GM18517 (cell line): ENCODE data around the gene PPP6R1.

Experiments
- ATAC-seq: cut with Tn5 transposase; IDR thresholded peaks from one replicate; pipeline ENCODE4 v1.9.1; 2021; ENCODE audit warnings: mild to moderate bottlenecking, moderate library complexity; ENCODE audit not compliant: unreplicated experiment

The PPP6R1 gene

DNA sequence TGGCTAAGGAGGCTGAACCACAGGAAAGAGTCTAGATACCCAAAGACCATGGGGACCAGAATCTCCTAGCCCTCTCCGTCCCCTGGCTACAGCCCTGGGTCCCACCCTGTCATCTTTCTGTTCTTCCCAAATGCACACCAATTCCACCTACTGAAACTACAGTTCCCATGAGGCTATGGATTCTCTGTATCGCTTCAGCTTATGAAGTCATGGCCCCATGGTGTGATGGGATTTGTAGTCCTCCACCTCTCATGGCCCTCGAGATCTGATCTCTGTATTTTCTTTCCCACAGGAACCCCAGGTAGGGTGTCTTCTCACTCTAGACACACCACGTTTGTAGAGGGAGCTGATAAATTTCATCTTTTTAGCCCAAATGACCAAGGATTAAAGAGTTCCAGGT, 61.3 kb downstream of the PPP6R1 start:
- no peak for ATAC-seq

DNA sequence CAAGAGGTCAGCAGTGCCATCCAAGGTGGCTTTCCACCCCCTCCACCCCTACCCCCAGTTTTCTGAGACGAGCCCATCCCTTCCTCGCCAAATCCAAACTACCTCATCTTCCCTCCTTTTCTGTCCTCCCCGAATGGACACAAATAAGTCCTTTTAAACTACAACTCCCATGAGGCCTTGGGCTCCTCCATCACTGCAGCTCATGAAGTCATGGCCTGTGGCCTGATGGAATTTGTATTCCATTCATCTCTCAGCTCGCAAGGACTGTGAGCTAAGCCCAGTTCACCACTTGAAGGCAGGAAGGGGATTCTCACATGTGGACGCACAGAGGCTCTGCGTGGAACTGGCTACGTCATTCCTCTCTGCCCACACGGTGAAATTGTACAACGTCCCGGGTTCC, 62.0 kb downstream of the PPP6R1 start:
- no peak for ATAC-seq

DNA sequence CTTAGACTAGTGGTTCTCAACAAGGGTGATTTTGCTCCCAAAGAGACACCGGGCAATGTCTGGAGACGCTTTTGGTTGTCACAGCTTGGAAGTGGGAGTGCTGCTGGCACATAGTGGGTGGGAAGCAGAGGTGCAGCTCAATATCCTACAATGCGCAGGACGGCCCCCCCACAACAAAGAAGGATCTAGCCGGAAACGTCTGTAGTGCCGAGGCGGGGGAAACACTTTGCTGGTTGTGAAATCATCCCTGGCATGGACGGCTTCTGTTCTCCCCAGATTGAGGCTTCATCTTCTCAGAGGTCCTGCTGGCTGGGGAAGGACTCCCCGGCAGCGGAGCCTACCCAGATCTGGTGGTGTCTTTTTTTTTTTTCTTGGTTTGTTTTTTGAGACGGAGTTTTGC, 65.3 kb downstream of the PPP6R1 start:
- ATAC-seq, result no peak

DNA sequence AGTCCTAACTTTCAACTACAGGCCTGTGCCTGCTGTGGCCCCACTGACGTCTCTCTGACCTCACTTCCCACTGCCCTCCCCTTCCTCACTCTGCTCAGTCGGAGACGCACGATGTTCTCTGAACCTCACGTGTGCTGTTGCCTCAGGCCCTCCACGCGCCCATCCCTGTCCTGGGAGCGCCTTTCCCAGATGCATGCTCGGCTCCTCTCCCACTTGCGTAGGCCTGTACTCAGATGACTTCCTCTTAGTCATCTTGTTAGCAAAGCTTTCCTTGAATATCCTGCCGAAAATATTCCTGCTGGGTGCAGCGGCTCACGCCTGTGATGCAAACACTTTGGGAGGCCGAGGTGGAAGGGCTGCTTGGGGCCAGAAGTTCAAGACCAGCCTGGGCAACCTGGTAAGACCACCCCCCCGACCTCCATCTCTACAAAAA, 69.4 kb downstream of the PPP6R1 start:
- no peak for ATAC-seq

DNA sequence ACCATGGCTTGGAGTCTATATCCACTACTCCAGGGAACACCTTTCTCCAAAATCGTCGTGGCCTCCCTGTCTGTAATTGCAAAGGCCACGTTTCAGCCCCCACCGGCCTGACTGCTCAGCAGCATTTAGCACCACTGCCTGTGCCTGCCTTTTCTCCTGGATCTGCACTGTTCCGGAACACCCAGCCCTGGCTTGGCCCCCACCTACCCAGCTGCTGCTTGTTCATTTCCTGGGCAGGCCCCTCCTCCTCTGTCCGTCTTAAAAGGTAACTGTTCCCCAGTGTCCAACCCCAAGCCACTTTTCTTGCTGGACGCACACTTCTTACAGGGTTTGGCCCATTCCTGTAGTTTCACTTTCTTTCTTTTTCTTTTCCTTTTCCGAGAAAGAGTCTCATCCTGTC, 70.2 kb downstream of the PPP6R1 start:
- no peak for ATAC-seq

DNA sequence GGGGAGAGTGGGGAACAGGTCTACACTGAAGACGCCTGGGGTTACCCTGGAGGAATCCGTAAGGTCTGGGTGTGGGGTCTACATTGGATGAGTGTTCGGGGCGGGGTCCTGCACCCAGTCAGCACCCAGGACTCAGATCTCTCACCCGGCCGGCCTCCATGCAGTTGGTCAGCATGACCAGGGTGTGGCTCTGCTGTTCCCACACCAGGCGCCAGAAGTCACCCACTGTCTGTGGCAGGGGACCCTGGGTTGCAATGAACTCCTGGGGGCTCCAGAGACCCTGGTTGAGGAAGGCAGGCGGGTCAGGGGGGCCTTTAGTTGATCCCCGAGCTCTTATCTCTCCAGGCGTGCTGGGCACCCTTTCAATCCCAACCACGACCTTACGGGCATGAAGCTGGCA, 72.7 kb downstream of the PPP6R1 start:
- ATAC-seq, result no peak

DNA sequence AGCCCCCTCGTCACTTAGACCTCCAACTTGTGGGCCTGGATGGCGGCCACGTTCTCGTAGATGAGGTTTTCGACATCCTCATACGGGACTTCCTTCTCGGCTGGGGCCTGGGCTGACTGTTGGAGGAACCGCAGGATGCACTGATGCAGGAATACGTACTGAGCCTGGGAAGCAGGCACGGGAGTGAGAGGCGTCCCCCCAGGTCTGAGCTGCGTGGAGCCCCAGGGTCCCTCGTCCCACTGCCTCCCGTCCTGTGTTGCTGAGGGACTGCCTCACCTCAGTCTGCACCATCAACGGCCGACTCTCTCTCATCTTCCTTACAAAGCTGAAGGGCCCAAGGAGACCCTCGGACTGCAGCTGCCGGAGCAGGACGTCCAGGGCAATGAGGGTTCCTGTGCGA, 77.1 kb downstream of the PPP6R1 start:
- no peak for ATAC-seq
